HTR-8/SVneo (cell line): Measurements from ENCODE around the gene ARHGAP23.
"Not testable (repeated sequence)": the region's sequence is repeated elsewhere in the genome, so short reads cannot be mapped to it uniquely, and the experiment has no call there.

Source experiments
- DNase-seq: peaks from one replicate; pipeline ENCODE4 v3.0.0; 2011; ENCODE audit warnings: low spot score, mixed read lengths; ENCODE audit not compliant: insufficient read length
- FAIRE-seq: peaks from 2 replicates; lab custom pipeline; 2011; peaks lifted over from hg19 to GRCh38; lab: Jason Lieb, UNC

Gene ARHGAP23

DNA sequence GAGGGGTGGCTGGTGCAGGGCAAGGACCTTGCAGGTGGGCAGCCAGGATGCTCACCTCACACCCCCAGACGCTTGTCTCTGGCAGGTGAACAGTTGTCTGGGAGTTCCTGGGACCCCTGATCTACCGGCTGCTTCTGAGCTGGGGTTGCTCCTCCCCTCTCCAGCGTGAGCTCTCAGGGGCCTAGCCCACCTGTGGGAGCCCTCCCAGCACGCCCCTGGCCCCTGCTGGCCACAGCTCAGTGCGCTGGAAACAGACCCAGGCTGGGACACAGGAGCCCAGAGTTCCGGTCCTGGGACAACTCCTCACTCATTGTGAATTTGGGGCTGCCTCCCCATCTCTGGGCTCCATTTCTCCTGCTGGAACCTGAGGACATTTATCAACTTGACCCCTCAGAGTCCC is 30.3 kb downstream of the ARHGAP23 start:
- FAIRE-seq (no peak), DNase-seq (no peak)

DNA sequence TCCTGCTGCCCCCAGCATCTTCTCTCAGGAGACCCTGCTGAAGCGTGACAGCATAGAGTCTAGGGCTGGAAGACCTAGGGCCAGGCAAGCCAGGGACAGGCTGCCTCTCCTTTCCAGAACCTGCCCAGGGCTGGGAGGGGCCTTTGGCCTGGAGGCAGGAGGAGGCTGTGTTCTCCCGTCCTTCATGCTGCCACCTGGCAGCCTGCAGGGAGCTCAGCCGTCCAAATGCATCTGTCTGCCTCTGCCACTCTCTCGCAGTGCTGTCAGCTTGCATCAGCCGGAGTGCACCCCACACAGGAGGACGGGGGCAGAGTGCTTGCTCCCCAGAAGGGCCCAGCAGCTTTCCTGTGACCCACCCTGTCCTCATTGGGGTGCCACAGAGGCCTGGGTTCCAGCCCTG is 31.3 kb downstream of the ARHGAP23 start:
- no peak for DNase-seq

DNA sequence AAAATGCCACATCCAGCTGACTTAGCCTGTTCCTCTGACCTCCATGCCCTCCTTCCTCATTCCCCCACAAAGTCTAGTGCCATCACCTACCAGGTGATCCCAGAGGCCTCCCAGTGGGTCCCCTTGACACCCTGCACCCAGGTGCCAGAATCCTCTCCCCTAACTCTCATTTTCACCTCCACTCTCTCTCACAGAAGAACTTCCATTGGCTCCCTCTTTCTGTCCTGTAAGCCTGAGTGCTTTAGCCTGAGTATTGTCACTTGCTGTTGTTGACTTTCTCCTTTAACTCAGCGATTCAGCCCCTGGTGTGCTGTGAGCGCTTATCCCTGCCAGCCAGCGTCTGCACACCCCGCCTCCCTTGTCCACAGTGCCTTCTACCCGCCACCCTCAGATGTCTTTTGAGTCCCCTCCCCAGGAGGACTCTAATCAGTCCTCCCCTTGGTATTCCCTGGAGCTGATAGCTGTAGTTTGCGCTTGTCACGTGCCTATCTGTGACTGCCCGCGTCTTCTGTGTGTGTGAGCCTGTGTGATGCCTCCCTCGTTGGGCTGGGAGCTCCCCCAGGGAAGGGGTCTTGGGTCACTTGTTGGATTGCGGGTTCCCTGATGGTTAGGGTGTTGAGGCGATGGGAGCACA is 31.9 kb downstream of the ARHGAP23 start:
- FAIRE-seq (no peak), DNase-seq (no peak)

More for the DNA sequence above, 31.3 kb downstream of the ARHGAP23 start:
- no peak for FAIRE-seq

DNA sequence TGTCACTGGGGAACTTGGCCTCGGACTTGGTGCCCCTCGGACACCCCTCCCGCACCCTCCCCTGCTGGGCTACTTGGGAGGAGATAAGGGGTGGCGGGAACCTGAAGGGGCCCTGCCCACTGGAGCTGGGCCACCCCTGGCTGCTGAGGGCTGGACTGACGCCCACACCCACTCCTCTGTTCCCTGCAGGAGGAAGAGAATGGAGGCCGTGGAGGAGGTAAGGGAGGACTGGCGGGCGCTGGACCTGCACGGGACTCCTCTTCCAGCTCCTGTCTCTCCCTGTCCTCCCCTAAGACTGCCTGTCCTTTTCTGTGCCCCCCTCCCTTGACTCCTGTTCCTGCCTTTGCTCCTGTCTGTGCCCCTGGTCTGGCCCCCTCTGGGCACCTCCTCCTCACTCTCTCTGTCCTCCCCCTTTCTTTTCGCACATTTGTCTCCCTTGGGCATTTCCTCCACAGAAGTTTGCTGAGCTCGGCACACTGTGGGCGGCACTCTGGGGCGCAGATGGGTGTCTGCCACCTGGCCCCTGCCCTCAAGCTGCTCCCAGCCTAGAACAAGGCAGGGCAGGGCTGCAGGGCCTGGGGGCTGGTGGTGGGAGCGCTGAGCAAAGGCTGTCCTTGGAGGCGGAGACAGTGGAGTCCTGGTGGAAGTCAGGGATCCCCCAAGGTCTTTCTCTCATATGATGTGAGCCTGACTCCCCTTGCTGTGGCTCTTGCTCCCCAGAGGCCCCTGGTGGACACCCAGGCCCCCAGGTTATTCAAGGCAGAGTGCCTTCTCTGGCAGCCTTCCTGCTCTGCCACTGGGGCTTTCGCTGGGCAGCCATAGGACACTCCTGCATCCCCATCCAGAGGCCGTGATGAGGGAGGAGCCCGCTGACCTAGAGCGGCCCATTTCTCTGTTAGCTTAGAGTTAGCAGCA is 32.7 kb downstream of the ARHGAP23 start:
- FAIRE-seq (no peak), DNase-seq (no peak)

DNA sequence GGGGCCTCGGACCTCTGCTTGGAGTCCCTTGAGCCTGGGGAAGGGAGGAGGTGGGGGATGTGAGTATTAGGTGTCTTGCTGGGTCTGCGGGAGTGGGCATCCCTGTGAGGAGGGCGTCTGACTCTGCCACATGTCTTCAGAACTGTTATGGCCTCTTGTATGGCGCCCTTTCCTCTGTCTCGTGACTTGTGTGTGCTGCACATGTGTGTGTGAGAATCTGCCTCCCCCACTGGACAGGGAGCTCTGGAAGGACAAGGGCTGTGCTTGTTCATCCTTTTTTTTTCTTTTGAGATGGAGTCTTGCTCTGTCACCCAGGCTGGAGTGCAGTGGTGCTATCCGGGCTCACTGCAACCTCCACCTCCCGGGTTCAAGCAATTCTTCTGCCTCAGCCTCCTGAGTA is 33.4 kb downstream of the ARHGAP23 start:
- DNase-seq (no peak), FAIRE-seq (no peak)

DNA sequence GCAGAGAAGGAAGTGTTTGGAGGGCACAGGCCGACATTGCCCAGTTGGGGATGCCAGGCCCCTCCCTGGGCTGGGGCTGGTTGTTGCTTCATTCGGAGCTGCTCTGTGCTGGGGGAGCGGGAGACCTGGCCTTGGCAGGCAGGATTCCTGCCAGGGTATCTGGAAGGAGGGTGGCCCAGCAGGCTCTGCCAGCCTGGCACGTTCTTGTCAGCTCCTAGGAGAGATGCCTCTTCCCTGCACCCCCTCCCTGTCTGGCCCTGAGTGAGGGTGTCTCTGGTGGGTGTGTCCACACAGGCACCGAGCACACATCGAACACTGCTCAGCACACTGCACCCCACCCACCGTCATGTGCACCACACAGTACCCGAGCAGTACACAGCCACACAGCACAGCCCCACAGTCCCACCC is 35.2 kb downstream of the ARHGAP23 start:
- no peak for DNase-seq
- no peak for FAIRE-seq

DNA sequence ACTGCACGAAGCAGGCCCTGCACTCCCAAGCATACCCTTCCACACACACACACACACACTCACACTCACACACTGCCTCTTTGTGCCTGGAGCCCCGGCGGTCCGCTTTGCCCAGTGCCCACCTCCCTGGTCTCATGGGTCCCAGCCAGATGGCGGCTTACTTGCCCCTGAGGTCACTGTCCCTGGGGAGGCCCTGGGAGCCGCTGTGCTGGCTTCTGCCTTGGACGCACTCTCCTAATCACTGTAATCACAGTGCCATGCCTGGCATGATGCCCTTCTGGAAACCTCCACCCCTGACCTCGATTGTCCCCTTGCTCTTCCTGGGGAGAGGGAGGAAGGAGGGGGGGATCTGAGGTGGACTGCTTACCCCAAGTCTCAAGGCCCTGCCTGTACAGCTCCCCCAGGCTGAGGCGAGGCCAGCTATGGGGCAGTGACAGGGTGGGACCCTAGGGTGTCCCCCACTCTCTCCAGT is 36.0 kb downstream of the ARHGAP23 start:
- FAIRE-seq: no peak
- DNase-seq: no peak

DNA sequence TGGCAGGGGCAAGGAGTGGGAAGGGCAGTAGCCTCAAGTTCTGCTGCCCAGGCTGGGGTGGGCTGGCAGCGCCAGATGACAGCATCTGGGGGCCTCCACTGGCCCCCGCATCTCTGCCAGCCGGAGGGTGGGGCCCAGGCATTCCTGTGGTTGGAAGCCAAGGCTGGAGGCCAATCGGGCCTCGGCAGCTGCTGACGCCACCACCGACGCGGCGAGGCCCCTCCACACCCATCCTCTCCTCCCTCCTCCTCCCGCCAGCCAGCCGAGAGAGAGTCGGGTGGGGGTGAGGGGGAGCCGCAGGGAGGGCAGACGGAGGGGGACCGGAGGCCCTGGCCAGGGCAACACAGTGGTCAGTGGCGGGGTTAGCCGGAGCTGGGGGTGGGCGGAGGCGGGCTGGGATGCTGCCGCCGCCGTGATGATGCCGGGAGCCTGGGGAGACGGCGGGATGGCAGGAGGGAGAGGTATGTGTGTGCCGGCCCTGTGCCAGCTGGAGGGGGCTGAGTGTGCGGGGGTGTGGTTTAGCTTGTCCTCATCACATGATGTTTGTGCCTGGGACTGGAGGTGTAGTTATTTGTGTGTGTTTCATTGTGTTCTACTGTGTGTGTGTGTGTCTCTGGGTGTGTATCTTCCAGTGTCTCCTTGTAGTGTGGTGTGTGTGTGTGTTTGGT is 36.6 kb downstream of the ARHGAP23 start:
- FAIRE-seq: no peak
- peak; percentile 96 for DNase-seq

DNA sequence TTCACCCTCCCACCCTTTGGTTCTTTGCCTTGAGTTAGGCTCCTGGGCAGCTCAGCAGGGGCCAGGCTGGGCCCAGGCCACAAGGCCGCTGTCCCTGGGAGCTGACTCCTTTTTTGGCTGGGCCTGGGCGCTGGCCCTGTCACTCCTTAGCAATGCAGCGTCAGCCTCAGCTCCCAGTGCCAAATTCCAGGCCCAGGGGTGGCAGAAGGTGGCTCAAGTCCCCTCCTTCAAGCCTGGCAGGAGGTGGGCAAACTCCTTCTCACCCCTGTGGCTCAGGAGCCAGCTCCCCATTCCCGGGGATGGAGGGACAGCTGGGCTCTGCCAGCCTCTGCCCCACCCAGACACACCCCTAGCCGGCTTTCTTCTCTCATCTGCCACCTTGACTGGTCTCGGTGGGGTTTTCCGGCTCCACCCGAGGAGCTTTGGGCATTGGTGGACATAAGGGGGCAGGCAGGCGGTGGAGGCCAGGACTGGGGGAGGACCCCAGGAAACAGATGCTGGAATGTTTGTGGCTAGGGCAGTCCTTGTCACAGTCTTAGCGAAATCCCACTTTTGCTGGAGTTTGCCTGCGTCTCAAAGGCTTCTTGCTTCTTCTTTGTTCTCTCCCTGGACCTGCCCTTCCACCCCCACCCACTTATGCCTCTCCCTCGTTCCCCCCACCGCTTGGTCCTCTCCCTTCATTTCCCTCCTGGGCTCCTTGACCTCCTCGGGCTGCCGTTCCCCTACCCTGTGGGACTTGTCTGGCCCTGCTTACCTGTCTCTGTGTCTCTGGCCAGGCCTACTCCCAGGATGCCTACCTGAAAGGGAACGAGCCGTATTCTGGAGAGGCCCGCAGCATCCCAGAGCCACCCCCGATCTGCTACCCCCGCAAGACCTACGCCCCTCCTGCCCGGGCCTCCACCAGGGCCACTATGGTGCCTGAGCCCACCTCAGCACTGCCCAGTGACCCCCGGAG is 37.4 kb downstream of the ARHGAP23 start:
- DNase-seq (no peak), FAIRE-seq (no peak)

DNA sequence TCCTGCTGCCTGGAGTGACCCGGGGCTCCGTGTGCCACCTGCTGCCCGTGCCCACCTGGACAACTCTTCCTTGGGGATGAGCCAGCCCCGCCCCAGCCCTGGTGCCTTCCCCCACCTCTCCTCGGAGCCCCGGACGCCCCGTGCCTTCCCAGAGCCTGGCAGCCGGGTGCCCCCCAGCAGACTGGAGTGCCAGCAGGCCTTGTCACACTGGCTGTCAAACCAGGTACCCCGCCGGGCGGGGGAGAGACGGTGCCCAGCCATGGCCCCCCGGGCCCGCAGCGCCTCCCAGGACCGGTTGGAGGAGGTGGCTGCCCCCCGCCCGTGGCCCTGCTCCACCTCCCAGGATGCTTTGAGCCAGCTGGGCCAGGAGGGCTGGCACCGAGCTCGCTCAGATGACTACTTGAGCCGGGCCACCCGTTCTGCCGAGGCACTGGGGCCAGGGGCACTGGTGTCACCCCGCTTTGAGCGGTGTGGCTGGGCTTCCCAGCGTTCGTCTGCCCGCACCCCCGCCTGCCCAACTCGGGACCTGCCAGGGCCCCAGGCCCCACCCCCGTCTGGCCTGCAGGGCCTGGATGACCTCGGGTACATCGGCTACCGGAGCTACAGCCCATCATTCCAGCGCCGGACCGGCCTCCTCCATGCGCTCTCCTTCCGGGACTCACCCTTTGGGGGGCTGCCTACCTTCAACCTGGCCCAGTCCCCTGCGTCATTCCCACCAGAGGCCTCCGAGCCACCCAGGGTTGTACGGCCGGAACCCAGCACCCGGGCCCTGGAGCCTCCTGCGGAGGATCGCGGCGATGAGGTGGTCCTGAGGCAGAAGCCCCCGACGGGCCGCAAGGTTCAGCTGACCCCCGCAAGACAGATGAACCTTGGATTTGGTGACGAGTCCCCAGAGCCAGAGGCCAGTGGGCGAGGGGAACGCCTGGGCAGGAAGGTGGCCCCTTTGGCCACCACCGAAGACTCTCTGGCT is 38.4 kb downstream of the ARHGAP23 start:
- DNase-seq: no peak
- FAIRE-seq: no peak

DNA sequence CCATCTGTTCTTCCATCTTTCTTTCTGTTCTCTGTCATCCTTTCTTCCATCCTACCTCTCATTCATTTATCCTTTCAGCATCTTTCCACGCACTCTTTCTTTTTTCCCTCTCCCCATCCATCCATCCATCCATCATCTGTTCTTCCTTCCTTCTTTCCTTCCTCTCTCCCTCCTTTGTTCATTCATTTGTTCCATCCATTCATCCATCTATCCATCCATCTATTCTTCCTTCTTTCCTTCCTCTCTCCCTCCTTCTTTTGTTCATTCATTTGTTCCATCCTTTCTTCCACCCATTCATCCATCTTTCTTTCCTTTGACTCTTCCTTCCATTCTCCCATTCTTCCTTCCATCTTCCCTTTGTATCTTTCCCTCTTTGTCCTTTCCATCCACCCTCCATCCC is 39.2 kb downstream of the ARHGAP23 start:
- FAIRE-seq: no peak

DNA sequence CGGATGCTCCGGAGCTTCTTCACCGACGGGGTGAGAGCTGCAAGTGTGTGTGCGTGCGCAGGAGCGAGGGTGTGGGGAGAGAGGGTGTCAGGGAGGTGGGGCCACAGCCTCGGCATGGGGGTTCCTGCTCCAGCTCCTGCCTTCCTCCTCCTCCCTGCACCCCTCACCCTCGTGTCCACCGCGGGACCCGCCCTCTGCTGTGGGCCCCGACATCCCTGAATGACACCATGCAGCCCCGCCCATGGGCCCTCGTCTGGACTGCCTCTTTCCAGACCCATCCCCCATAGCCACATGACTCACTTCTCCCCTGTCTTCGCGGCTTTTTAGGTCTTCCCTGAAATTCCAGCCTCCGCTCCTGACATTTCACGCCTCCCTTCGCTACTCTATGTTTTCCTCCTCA is 41.6 kb downstream of the ARHGAP23 start:
- DNase-seq (no peak), FAIRE-seq (no peak)

More for the DNA sequence above, 39.2 kb downstream of the ARHGAP23 start:
- no peak for DNase-seq

DNA sequence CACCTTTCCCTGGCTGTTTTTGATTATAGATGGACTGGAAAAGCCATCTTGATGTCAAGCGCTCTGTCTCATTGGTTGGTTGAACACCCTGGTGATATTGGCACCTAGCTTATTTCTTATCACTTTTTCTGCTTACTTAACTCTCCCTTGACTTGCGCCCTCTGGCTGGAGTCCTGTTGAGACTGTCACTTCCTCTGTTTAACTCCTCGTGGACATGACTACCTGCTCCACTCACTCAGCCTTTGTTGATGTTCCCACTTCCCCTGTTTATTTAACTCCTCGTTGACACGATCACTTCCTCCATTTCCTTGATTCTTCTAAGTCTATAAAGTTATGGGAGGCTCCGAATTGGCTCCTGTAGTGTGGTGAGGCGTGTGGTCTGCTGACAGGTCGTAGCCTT is 43.0 kb downstream of the ARHGAP23 start:
- DNase-seq, FAIRE-seq: not testable (repeated sequence)

DNA sequence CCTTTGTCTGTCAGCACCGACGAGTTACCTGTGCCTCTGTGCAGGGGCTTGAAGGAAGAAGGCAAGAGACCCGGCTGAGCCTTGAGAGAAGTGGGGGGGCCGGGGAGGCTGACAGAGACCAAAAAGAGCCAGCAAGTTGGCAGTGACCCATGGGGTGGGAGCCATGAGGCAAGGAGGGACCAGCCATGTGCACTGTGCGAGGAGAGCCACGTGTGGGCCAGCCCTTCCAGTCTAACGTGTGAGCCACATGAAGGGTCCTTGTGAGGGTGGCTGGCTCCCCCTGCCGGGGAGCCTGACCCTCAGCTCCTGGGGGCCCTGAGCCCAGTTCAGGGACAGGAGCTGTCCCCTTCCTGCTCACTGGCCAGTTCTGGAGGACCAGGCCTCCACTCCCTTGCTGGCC is 46.4 kb downstream of the ARHGAP23 start:
- not testable (repeated sequence) for DNase-seq, FAIRE-seq

DNA sequence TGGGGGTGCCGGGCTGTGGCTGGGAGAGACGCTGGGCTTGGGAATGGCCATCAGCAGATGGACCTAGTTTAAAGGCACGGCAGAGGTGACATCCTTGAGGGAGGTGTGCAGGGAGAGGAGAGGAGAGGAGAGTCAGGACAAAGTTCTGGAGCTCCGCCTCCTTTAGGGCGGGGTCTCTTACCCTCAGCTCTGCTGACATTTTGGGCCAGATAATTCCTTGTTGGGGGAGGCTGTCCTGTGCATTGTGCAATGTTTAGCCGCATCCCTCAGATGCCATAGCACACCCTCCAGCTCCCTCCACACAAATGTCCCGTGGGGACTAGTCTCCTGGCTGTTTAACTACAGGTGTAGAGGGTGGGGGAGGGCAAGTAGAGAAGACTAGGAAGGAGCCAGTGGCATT is 48.3 kb downstream of the ARHGAP23 start:
- no peak for FAIRE-seq
- no peak for DNase-seq

DNA sequence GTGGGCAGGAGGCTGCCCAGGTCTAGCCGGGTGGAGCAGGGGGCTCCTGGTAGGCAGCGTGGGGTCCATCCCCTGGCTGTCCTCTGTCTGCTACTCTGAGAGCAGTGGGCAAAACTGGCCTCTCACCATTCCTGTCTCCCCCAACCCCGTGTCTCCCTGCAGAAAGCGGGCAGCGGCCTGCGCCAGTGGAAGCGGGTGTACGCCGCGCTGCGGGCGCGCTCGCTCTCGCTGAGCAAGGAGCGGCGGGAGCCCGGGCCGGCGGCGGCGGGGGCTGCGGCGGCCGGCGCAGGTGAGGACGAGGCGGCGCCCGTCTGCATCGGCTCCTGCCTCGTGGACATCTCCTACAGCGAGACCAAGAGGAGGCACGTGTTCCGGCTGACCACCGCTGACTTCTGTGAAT is 49.2 kb downstream of the ARHGAP23 start:
- DNase-seq, FAIRE-seq: not testable (repeated sequence)

DNA sequence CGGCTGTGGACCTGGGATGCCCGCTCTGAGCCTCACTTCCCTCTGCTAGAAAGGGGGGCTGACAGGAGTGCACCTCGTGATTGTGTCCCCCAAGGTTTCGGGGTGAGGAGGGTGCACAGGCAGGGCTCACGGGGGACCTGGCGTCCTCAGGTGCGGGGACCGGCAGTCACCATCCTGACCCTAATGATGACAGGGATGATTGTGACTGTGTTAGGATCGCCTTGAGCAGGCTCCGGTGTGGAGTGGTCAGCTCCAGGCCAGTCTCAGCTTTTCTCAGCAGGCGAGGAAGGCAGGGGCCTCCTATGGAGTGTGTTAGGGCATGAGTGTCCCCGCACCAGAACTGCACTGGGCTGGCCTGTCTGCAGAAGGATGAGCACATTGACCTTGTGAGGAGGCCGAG is 49.7 kb downstream of the ARHGAP23 start:
- DNase-seq, FAIRE-seq: not testable (repeated sequence)

DNA sequence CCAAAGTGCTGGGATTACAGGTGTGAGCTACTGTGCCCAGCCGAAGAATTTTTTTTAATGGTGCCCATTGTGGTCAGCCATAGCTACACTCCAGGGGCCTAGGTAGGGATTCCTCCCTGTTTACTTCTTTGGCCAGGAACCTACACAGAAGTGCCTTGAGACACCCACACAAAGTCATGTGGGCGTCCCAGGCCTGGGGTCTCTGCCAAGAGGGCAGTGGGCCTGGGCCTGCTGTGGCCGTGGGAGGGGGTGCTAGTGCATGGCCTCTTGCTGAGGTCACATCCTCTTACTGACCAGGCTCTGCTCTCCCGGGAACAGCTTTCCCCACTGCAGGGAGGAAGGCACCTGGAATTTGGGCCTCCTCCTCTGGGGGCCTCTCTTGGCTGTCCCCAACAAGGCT is 50.4 kb downstream of the ARHGAP23 start:
- not testable (repeated sequence) for FAIRE-seq, DNase-seq
